ENCODE results near the gene VPS26C. TPM values are rescaled to one million over a fixed set of nuclear protein-coding genes. Genes with fewer than 3 reads are reported as not detected.

VPS26C gene
- total RNA-seq, 1 experiment from 2014 or later, result 40.5 TPM

- no peaks in the 10 kb centered on the region for H3K9me3 Mint-ChIP-seq (ENCODE audit: unreplicated experiment)
- H3K4me3 Mint-ChIP-seq (ENCODE audit: unreplicated experiment), result no peak overlapping the region
- intact Hi-C loops (cut with micrococcal nuclease; ENCODE audit: unreplicated experiment), result loop anchor here (2.0 to 10.0 kb wide), 3 partner anchors 39 to 305 kb away; no protein-coding TSS in a partner anchor
- H3K4me1 Mint-ChIP-seq (ENCODE audit: low read depth, unreplicated experiment), result no peaks in the 10 kb centered on the region
- Histone ChIP-seq H3K9me3 (no peaks in the 10 kb centered on the region), H3K4me1 (no peaks in the 10 kb centered on the region), H3K36me3 (ENCODE audit: control insufficient read depth, insufficient read depth, low read length) (no peaks in the 10 kb centered on the region), H3K27me3 (replicated peaks; ENCODE audit: control insufficient read depth, insufficient read depth, low read length) (no peaks in the 10 kb centered on the region), H3K4me3 (ENCODE audit: low read depth, low read length) (no peak overlapping the region)
- CTCF ChIA-PET, result no interaction called here
- TF ChIP-seq CTCF (IDR thresholded peaks at IDR 0.05; ENCODE audit: insufficient read depth in 1 of 2, low read depth in 1 of 2, low read length in 1 of 2, severe bottlenecking in 1 of 2, unreplicated experiment in 1 of 2), result no peak
- no peak for DNase-seq
- H3K27ac Mint-ChIP-seq (ENCODE audit: unreplicated experiment), result no peak overlapping the region
- no peaks in the 10 kb centered on the region for H3K27me3 Mint-ChIP-seq (ENCODE audit: insufficient read depth, unreplicated experiment)
- POLR2A ChIA-PET, result interaction anchor here (1.1 to 2.7 kb wide), 2 partner anchors 8 to 40 kb away, joined by 3 to 21 read pairs; partner anchors contain the start of gene VPS26C
- peaks cover 13% of the 10 kb centered on the region for H3K36me3 Mint-ChIP-seq (ENCODE audit: insufficient read depth, unreplicated experiment)
- no TSS peak for BruUV-seq (replicated peaks)
Measured at GRCh38 chr21:37259426-37259825, 7.7 kb downstream of the VPS26C start.

- TSS peak; percentile 90 for BruUV-seq (replicated peaks)
- H3K27ac Mint-ChIP-seq (ENCODE audit: unreplicated experiment), result peak overlapping the region; percentile 96
- ChIA-PET POLR2A (interaction anchor here (0.9 to 2.7 kb wide), 4 partner anchors 9 to 107 kb away, joined by 3 to 21 read pairs (median 5); partner anchors contain the start of gene VPS26C), CTCF (interaction anchor here (0.7 to 1.4 kb wide), 2 partner anchors 9 kb away, joined by 3 to 4 read pairs; partner anchors contain the start of gene VPS26C)
- peak overlapping the region; percentile 94 for H3K4me3 Mint-ChIP-seq (ENCODE audit: unreplicated experiment)
- Histone ChIP-seq H3K27me3 (replicated peaks; ENCODE audit: control insufficient read depth, insufficient read depth, low read length) (no peaks in the 10 kb centered on the region), H3K4me1 (no peaks in the 10 kb centered on the region), H3K36me3 (ENCODE audit: control insufficient read depth, insufficient read depth, low read length) (no peaks in the 10 kb centered on the region), H3K9me3 (no peaks in the 10 kb centered on the region), H3K4me3 (ENCODE audit: low read depth, low read length) (peak overlapping the region; percentile 61)
- intact Hi-C loops (cut with micrococcal nuclease; ENCODE audit: unreplicated experiment), result loop anchor here (1.0 to 10.0 kb wide), 4 partner anchors 9 to 307 kb away; partner anchors contain the start of gene VPS26C
- peak; percentile 78 to 85 for DNase-seq
- no peak for TF ChIP-seq CTCF (IDR thresholded peaks at IDR 0.05; ENCODE audit: insufficient read depth in 1 of 2, low read depth in 1 of 2, low read length in 1 of 2, severe bottlenecking in 1 of 2, unreplicated experiment in 1 of 2)
- H3K36me3 Mint-ChIP-seq (ENCODE audit: insufficient read depth, unreplicated experiment), result peaks cover 13% of the 10 kb centered on the region
- no peaks in the 10 kb centered on the region for H3K27me3 Mint-ChIP-seq (ENCODE audit: insufficient read depth, unreplicated experiment)
- H3K4me1 Mint-ChIP-seq (ENCODE audit: low read depth, unreplicated experiment), result no peaks in the 10 kb centered on the region
- H3K9me3 Mint-ChIP-seq (ENCODE audit: unreplicated experiment), result no peaks in the 10 kb centered on the region
Measured at GRCh38 chr21:37257967-37258877, 8.9 kb downstream of the VPS26C start.

GRCh38 chr21:37257511-37257966 is 9.6 kb downstream of the VPS26C start:
- Histone ChIP-seq H3K9me3 (no peaks in the 10 kb centered on the region), H3K36me3 (ENCODE audit: control insufficient read depth, insufficient read depth, low read length) (no peaks in the 10 kb centered on the region), H3K27me3 (replicated peaks; ENCODE audit: control insufficient read depth, insufficient read depth, low read length) (no peaks in the 10 kb centered on the region), H3K4me3 (ENCODE audit: low read depth, low read length) (peak overlapping the region; percentile 61), H3K4me1 (no peaks in the 10 kb centered on the region)
- peak; percentile 46 to 65 for DNase-seq
- Mint-ChIP-seq H3K27ac (ENCODE audit: unreplicated experiment) (peak overlapping the region; percentile 96), H3K36me3 (ENCODE audit: insufficient read depth, unreplicated experiment) (peaks cover 13% of the 10 kb centered on the region), H3K4me1 (ENCODE audit: low read depth, unreplicated experiment) (no peaks in the 10 kb centered on the region), H3K27me3 (ENCODE audit: insufficient read depth, unreplicated experiment) (no peaks in the 10 kb centered on the region), H3K4me3 (ENCODE audit: unreplicated experiment) (peak overlapping the region; percentile 94), H3K9me3 (ENCODE audit: unreplicated experiment) (no peaks in the 10 kb centered on the region)
- BruUV-seq (replicated peaks), result no TSS peak
- no peak for TF ChIP-seq CTCF (IDR thresholded peaks at IDR 0.05; ENCODE audit: insufficient read depth in 1 of 2, low read depth in 1 of 2, low read length in 1 of 2, severe bottlenecking in 1 of 2, unreplicated experiment in 1 of 2)
- ChIA-PET POLR2A (interaction anchor here (0.9 to 2.7 kb wide), 3 partner anchors 10 to 108 kb away, joined by 5 to 21 read pairs (median 5); partner anchors contain the start of gene VPS26C), CTCF (interaction anchor here (1.4 kb wide), 1 partner anchor 9 kb away, joined by 4 read pairs; the partner anchor contains the start of gene VPS26C)
- intact Hi-C loops (cut with micrococcal nuclease; ENCODE audit: unreplicated experiment), result loop anchor here (5.0 to 10.0 kb wide), 2 partner anchors 115 to 307 kb away; no protein-coding TSS in a partner anchor

Measured in Caco-2 (cell line).